Brain pericyte (primary cell): Measurements from ENCODE around the gene BRME1.

Experiments
- DNase-seq: peaks from one replicate; pipeline ENCODE4 v3.0.0-alpha.2; 2012; ENCODE audit warnings: low read depth, low spot score

The BRME1 gene

DNA sequence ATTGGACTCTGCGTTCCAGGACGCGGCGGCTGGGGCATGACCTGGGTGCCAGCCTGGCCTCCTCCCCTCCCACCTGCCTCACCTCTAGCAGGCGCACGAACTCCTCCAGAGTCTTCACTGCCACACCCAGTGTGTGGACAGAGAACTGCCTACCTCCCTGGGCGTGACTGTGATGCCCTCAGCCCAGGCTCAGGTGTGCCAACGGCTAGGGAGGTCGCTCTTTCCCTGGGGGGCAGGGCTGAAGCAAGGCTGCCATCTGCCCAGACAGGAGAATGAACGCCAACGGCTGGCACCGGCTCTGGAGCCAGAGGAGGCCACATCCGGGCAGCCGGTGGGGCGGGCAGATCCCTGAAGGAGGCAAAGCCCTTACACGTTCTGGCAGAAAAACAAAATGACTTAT is 17.6 kb downstream of the BRME1 start:
- no peak for DNase-seq

DNA sequence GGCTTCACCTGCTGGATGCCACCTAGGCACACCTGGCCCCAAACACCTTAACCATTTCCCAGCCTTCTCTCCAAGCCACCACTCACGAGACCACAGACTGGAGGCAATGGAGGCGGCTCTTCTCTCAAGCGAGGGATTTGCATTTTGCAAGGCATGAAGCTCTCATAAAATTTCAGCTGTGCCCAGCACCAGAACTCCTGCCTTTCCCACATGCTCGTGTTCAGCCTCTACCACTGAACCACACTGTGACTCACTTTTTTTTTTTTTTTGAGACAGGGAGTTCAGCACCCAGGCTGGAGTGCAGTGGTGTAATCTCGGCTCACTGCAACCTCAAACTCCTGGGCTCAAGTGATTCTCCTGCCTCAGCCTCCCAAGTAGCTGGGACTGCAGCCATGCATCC is 18.4 kb downstream of the BRME1 start:
- no peak for DNase-seq

GRCh38 chr19:13887018-13887436 is 18.9 kb downstream of the BRME1 start:
- no peak for DNase-seq

GRCh38 chr19:13885826-13886365 is 20.0 kb downstream of the BRME1 start:
- DNase-seq: no peak

DNA sequence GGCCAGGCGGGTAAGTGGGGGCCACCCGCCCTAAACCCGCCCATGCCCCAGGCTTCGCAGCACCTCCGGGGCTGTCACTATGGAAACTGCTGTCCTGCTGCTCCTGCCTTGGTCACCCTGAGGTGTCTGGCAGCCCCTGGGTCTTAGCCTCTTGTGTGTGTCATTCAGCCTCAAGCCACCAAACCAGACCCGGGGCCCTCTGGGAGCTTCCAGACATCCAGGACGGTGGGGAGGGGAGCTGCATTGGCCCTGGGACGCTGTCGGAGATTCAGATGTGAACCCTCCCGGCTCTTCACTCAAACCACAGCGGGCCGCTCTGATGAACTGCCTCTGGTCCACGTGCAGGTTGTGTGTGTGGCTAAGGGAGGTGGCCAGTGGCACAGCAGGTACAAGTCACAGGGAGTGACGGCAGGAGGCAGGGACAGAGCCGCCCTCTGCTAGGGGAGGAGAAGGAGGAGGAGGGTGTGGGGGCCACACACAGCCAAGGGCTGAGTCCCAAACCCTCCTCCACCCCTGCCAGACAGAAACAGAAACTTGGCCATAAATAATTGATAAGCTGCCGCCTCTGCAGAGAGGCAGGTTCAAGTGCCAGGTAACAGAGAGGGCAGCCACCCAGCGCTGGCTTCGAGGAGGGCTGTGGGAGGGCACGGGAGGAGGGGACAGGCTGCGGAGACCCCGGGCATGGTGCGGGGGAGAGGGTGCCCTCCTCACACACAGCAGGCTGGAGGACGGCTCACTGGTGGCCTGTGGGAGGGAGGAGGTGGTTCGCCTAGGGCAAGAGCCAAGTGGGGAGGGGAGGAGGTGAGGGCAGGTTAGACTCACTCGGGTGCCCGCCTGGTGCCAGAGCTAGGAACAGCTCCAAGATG is 21.0 kb downstream of the BRME1 start:
- no peak for DNase-seq

GRCh38 chr19:13883516-13884064 is 22.3 kb downstream of the BRME1 start:
- no peak for DNase-seq

- no peak for DNase-seq
Observed at GRCh38 chr19:13882836-13883235, 23.1 kb downstream of the BRME1 start.

DNA sequence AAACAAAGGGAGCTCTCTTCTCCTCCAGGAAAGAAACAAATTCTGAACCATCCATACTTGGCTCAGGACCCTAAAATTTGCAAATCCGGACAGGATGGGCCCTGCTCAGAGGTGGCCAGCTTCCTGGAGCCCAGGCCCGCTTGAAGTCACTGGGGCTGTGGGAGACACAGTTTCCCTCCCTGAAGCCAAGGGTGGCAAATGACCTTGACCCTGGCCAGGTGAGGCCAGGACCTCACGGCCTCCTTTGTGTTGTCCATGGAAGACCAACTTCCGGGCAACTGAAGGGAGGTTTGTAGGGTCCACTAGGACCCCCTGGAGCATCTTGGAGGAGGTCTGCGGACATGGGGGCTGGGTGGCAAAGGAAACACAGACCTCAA is 23.5 kb downstream of the BRME1 start:
- DNase-seq: no peak

- DNase-seq: no peak
Observed at GRCh38 chr19:13881692-13882418, 24.1 kb downstream of the BRME1 start.

DNA sequence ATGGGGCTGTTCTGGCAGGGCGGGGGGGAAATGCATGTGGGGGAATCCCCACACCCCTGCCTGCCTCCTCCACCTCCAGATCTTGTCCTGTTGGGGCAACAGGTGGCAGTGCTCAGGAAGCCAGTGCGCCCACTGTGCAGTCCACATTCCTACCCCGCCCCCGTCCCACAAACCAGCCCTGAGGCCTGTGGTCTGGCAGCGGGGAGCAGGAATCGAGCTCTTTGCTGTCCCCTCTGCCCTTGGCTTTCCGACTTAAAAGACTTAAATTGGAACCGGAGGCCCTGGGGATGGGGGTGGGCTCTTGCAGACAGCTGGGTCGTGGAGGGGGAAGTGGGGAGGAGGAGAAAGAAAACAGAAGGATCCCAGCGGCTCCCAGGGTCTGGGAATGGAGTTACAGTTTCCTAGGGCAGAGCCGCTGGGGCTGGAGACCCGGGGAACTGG is 24.6 kb downstream of the BRME1 start:
- no peak for DNase-seq

DNA sequence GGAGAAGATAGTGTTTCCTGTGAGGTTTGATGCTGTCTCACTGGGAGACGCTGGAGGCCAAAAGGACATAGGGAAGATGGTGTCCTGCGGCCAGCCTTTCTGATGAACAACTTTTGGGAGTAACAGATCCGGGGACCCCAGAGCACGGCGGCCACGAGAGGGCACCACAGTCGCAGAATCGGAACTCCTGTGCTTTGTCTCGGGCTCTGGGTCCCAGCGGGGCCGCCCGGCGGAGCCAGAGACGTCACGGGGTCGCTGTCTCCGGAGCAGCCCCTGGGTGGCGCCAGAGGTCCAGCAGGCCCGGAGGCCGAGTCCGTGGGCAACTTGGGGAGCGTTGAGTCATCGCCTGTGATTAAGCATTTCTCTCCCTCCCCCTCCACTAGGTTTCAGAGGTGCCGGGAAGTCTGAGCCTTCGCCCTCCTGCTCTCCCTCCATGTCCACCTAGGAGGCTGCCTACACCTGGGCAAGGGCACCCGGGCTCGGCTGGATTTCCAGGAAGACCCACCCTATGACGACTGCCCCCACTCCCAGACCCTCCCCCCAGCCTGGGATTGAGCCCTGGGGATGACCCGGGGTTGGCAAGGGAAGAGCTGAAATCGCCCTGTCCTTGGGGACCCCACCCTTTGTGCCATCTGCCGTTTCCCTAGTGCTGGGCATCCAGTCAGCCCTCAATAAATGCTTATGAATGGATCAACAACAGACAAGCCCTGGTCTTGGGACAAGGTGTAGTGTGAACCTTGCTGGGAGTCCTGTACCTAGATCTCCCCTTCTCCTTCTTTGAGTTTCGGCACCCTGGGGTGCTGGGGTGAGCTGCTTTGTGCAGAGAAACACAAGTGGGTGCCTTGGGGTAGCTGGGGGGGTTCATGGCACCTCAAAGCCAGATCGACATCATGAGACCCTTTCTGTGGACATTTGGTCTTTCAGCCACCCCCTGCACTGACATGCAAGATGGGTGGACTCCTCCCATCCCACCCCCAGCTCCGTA is 25.6 kb downstream of the BRME1 start:
- DNase-seq: peak; percentile 84

GRCh38 chr19:13877303-13877702 is 28.6 kb downstream of the BRME1 start:
- DNase-seq: no peak

GRCh38 chr19:13876834-13877233 is 29.1 kb downstream of the BRME1 start, which contains the start of gene NANOS3:
Gene NANOS3, plus strand, starts transcription at chr19:13877134. Its CDS starts 115 bp downstream, at chr19:13877249.
- DNase-seq: no peak

DNA sequence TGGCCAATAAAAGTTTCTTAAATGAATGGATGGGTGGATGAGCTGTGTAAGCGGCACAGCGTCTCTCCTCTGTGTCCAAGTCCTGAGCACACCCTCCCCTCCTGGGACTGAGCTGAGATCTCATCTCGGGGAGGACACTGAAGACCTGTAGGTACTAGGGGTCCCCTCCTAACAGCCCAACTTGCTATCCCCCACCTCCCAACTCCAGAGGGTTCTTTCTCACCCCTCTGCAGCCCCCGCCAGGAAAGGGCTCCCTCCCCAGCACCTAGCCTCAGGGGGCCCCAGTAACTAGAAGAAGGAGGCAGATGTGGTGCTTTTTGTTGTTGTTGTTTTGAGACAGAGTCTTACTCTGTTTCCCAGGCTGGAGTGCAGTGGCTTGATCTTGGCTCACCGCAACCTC is 30.1 kb downstream of the BRME1 start:
- no peak for DNase-seq

GRCh38 chr19:13873834-13874515 is 31.9 kb downstream of the BRME1 start:
- DNase-seq: no peak

GRCh38 chr19:13872695-13873389 is 33.1 kb downstream of the BRME1 start:
- no peak for DNase-seq

GRCh38 chr19:13872339-13872694 is 33.6 kb downstream of the BRME1 start:
- DNase-seq: no peak

DNA sequence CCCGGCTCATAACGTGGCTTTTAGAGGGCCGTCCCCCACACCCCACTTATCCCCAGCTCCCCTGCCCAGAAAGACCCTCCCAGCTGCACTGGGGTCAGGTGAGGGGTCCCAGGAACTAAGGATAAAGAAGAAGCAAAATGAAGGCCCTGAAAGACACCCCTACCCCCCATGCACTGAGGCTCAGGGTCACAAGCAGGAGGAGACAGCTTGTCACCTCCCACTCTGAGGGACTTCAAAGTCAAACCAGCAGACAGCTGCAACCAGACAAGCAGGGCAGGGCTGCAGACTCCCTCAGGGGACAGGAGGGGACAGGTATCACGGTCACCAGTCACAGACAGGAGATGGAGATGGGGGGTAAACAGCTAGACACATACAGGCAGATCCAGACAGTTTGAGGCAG is 35.0 kb downstream of the BRME1 start:
- DNase-seq: no peak

- no peak for DNase-seq
Observed at GRCh38 chr19:13869281-13869680, 36.6 kb downstream of the BRME1 start.

DNA sequence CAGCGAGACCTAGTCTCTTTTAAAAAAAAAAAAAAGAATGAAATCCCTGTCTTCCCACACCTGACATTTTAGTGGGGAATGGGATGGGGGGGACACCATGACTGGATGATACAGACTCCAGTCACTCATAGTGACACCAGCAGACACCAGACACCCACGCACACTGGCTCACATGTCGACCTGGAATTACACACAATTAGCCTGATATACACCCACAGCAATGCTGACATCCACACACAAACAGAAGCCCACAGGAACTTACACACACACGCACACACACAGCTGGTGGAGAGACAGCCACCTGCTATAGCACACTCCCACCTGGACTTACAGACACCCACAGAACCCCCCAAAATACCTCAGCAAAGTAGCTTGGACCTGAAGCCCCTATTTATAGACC is 37.3 kb downstream of the BRME1 start:
- no peak for DNase-seq
